K562 (cell line): Measurements from ENCODE around the gene PCDH12. TPM values are rescaled to one million over a fixed set of nuclear protein-coding genes. Genes with fewer than 3 reads are reported as not detected.

Experiments used
- ATAC-seq: fragments of 200-7000 bp; cut with Tn5 transposase; 3 replicates; pipeline ENCODE4 v1.9.1; 2020; ENCODE audit warnings: moderate library complexity
- BruUV-seq: library from RNA; stranded (reverse); fragments of 400-500 nt; replicated peaks from 2 replicates; lab custom pipeline; 2021; lab: Mats Ljungman, UMichigan
- CTCF ChIA-PET: fragments of 300-600 bp; formaldehyde crosslinking; extraction: SDS; loops from one replicate; lab custom pipeline; 2021; ENCODE audit warnings: low intra/inter-chr PET ratio; lab: Yijun Ruan, JAX
- POLR2A ChIA-PET: fragments of 300-600, 350-650 bp; sonication (Branson Sonifier 250); formaldehyde crosslinking; extraction: SDS; loops from one replicate; lab custom pipeline; 2021; ENCODE audit warnings: antibody characterized with exemption, inconsistent platforms; lab: Yijun Ruan, JAX
- DNase-seq, 4 experiments: peaks; one replicate each; pipeline versions ENCODE4 v3.0.0 to v3.0.0-alpha.2; 2011 to 2018; ENCODE audit warnings: low spot score in 3 of 4, mixed read lengths in 3 of 4; ENCODE audit errors: extremely low read depth in 1 of 4
- FAIRE-seq: peaks from 2 replicates; lab custom pipeline; 2011; peaks lifted over from hg19 to GRCh38; lab: Jason Lieb, UNC
- H2AFZ ChIP-seq: 2 replicates; pipeline ENCODE4 v1.6.0; 2011; ENCODE audit warnings: low read depth, low read length, control low read depth, inconsistent platforms
- H3K27ac ChIP-seq: fragments of 200-600 bp; 3 replicates; pipeline ENCODE4 v1.8.0; 2011; ENCODE audit warnings: low read depth, mild to moderate bottlenecking, control low read depth, inconsistent platforms, low read length, moderate library complexity, mixed read lengths; ENCODE audit errors: extremely low read depth
- H3K27me3 ChIP-seq, 2 experiments: fragments of 300-600 bp in 1 of 2; 2 replicates in 1 of 2; 3 replicates in 1 of 2; pipeline versions ENCODE4 v1.6.0 to v1.8.0; 2011; ENCODE audit warnings: inconsistent platforms in 2 of 2, low read length in 2 of 2, mild to moderate bottlenecking in 1 of 2, mixed read lengths in 1 of 2, moderate library complexity in 1 of 2; ENCODE audit not compliant: control insufficient read depth in 2 of 2, insufficient read depth in 2 of 2
- H3K36me3 ChIP-seq: fragments of 300-600 bp; 3 replicates; pipeline ENCODE4 v1.8.0; 2011; ENCODE audit warnings: mild to moderate bottlenecking, low read length, inconsistent platforms; ENCODE audit not compliant: control insufficient read depth, insufficient read depth
- H3K4me1 ChIP-seq, 2 experiments: fragments of 200-600 bp in 1 of 2; replicated peaks in 1 of 2; 2 replicates in 1 of 2; 3 replicates in 1 of 2; pipeline versions ENCODE4 v1.5.1 to v1.8.0; 2011; ENCODE audit warnings: inconsistent platforms in 2 of 2, low read length in 2 of 2, mild to moderate bottlenecking in 1 of 2, mixed read lengths in 1 of 2, moderate library complexity in 1 of 2; ENCODE audit not compliant: control insufficient read depth in 2 of 2, insufficient read depth in 2 of 2
- H3K4me2 ChIP-seq: 2 replicates; pipeline ENCODE4 v1.6.1; 2011; ENCODE audit warnings: low read length, control low read depth, inconsistent platforms, mixed read lengths; ENCODE audit not compliant: insufficient read depth
- H3K4me3 ChIP-seq: fragments of 200-600 bp; sonication (generic), shearing (Covaris generic); 2 replicates; pipeline ENCODE4 v1.5.1; 2016; ENCODE audit warnings: control low read depth, inconsistent platforms
- H3K79me2 ChIP-seq: fragments of 200-600 bp; 3 replicates; pipeline ENCODE4 v1.8.0; 2011; ENCODE audit warnings: low read length, inconsistent platforms; ENCODE audit not compliant: control insufficient read depth, insufficient read depth
- H3K9ac ChIP-seq, 2 experiments: 2 replicates each; pipeline versions ENCODE4 v1.6.0 to v1.6.1; 2011; ENCODE audit warnings: low read depth in 2 of 2, low read length in 2 of 2, control low read depth in 1 of 2, inconsistent platforms in 1 of 2, mild to moderate bottlenecking in 1 of 2, mixed read lengths in 1 of 2; ENCODE audit not compliant: insufficient read depth in 1 of 2
- H3K9me1 ChIP-seq: one replicate; pipeline ENCODE4 v1.6.0; 2011; ENCODE audit warnings: inconsistent platforms, mild to moderate bottlenecking, low read length, moderate library complexity; ENCODE audit not compliant: control insufficient read depth, insufficient read depth
- H3K9me3 ChIP-seq: replicated peaks from 2 replicates; pipeline ENCODE4 v1.5.1; 2011; ENCODE audit warnings: low read depth, low read length, inconsistent platforms; ENCODE audit not compliant: control insufficient read depth, insufficient read depth
- H4K20me1 ChIP-seq: replicated peaks from 2 replicates; pipeline ENCODE4 v1.6.1; 2011; ENCODE audit warnings: low read length, inconsistent platforms, mixed read lengths; ENCODE audit not compliant: control insufficient read depth, insufficient read depth
- ADNP ChIP-seq: fragments of 200-800 bp; sonication (Bioruptor generic); IDR thresholded peaks from 2 replicates; pipeline ENCODE4 v1.6.1; 2016; ENCODE audit warnings: missing genetic modification characterization, missing compliant biosample characterization
- CBX8 ChIP-seq: fragments of 200-600 bp; sonication (generic); IDR thresholded peaks from 2 replicates; pipeline ENCODE4 v1.6.1; 2012; ENCODE audit warnings: borderline replicate concordance, mixed run types, low read depth, mild to moderate bottlenecking, moderate library complexity, mixed read lengths, low read length, control low read depth, inconsistent platforms; ENCODE audit not compliant: poor library complexity, severe bottlenecking; ENCODE audit errors: extremely low read depth
- CHD1 ChIP-seq: fragments of 200-600 bp; sonication (generic); IDR thresholded peaks from one replicate; pipeline ENCODE4 v1.6.1; 2012; ENCODE audit warnings: mild to moderate bottlenecking, moderate library complexity, low read length, inconsistent platforms
- CREM ChIP-seq: IDR thresholded peaks from 2 replicates; pipeline ENCODE4 v1.6.1; 2014; ENCODE audit warnings: antibody characterized with exemption, low read depth
- HLTF ChIP-seq: fragments of 450-650 bp; IDR thresholded peaks from 2 replicates; pipeline ENCODE4 v1.6.1; 2016
- MXI1 ChIP-seq: IDR thresholded peaks from 2 replicates; pipeline ENCODE4 v1.6.1; 2011; ENCODE audit warnings: low read depth, mild to moderate bottlenecking, improper control_type of control experiment, low read length
- SAP30 ChIP-seq: fragments of 200-600 bp; sonication (generic); IDR thresholded peaks from 2 replicates; pipeline ENCODE4 v1.6.1; 2012; ENCODE audit warnings: borderline replicate concordance, low read depth, mild to moderate bottlenecking, moderate library complexity, low read length, control low read depth, inconsistent platforms; ENCODE audit not compliant: insufficient read depth, poor library complexity, severe bottlenecking
- SRSF3 ChIP-seq: fragments of 200-400 bp; formaldehyde crosslinking; IDR thresholded peaks from 2 replicates; pipeline ENCODE4 v1.6.1; 2016; ENCODE audit warnings: mild to moderate bottlenecking, low read length, moderate library complexity; ENCODE audit not compliant: insufficient read depth
- ZFX ChIP-seq: sonication (generic); formaldehyde crosslinking; IDR thresholded peaks from 2 replicates; pipeline ENCODE4 v1.8.0; 2022; ENCODE audit warnings: mild to moderate bottlenecking, missing genetic modification reagents, moderate library complexity
- ZNF324 ChIP-seq: fragments of 250-450 bp; sonication (Bioruptor Pico); IDR thresholded peaks from 2 replicates; pipeline ENCODE4 v1.4.0; 2020; ENCODE audit warnings: mild to moderate bottlenecking
- ZNF551 ChIP-seq: fragments of 250-450 bp; sonication (Bioruptor Pico); IDR thresholded peaks from 2 replicates; pipeline ENCODE4 v1.5.0; 2021; ENCODE audit warnings: mild to moderate bottlenecking, moderate library complexity
- ZNF695 ChIP-seq: fragments of 450-650 bp; formaldehyde crosslinking; IDR thresholded peaks from 2 replicates; pipeline ENCODE4 v1.4.0; 2020; ENCODE audit warnings: mild to moderate bottlenecking, moderate library complexity
- WGBS: fragments of 100-300 bp; shearing (Covaris generic); methylation state at CpG from one replicate; pipeline ENCODE4 v1.1.6; 2016; ENCODE audit warnings: low coverage, mixed read lengths; ENCODE audit not compliant: insufficient coverage; ENCODE audit errors: missing lambda C conversion rate; 5-methylcytosine and 5-hydroxymethylcytosine counted together
- in situ Hi-C: fragments of 300-500 bp; cut with MboI; formaldehyde crosslinking; loops from 4 replicates; pipeline ENCODE4 v1.15.0; 2018; ENCODE audit warnings: inconsistent platforms, mixed read lengths
- intact Hi-C: fragments of 100-400 bp; cut with micrococcal nuclease; formaldehyde crosslinking; loops from 2 replicates; pipeline ENCODE4 v1.14.2; 2022
- polyA plus RNA-seq, 8 experiments: library from polyadenylated mRNA; depleted of rRNA in 4 of 8; stranded (reverse) in 5 of 8; unstranded in 3 of 8; fragments of >200 nt; fragmentation: Nextera tagmentation in 2 of 8; fragmentation: Illumina TruSeq in 1 of 8; extraction: Ambion mirVana in 2 of 8; extraction: Trizol in 1 of 8; gene quantifications; 2 replicates each; pipeline versions ENCODE4 v1.2.1 to v1.2.3, GENCODE V29; 2011 to 2014; ENCODE audit warnings: inconsistent platforms in 1 of 8, missing spikeins in 1 of 8
- total RNA-seq, 7 experiments: library from RNA; depleted of rRNA in 6 of 7; stranded (reverse); fragments of >200 nt in 6 of 7; fragmentation: Illumina TruSeq in 2 of 7; extraction: Trizol in 2 of 7; gene quantifications; 2 replicates each; pipeline versions ENCODE4 v1.2.1 to v1.2.3, GENCODE V29; 2011 to 2021; ENCODE audit warnings: low replicate concordance in 1 of 7
- TF ChIP-seq, protein P1 (sequence below): fragments of 250-450 bp; sonication (Bioruptor Pico); IDR thresholded peaks from 2 replicates; pipeline ENCODE4 v1.4.0; 2020
- TF ChIP-seq, protein P2 (sequence below), 2 experiments: fragments of 200-800 bp in 1 of 2; sonication (Bioruptor generic) in 1 of 2; sonication (generic) in 1 of 2; formaldehyde crosslinking in 1 of 2; IDR thresholded peaks in 1 of 2; conservative IDR thresholded peaks in 1 of 2; 2 replicates each; pipeline versions ENCODE4 v1.5.0 to v1.6.1; 2016 to 2020; ENCODE audit warnings: missing compliant biosample characterization in 1 of 2, missing genetic modification characterization in 1 of 2, missing genetic modification reagents in 1 of 2

The PCDH12 gene
- total and polyA plus RNA-seq, 9 of the 15 experiments (the other 6 are each of a cell fraction or from before 2014, with no cell fraction given): 0.01 to 0.04 (median 0.01) TPM; not detected in 4

DNA sequence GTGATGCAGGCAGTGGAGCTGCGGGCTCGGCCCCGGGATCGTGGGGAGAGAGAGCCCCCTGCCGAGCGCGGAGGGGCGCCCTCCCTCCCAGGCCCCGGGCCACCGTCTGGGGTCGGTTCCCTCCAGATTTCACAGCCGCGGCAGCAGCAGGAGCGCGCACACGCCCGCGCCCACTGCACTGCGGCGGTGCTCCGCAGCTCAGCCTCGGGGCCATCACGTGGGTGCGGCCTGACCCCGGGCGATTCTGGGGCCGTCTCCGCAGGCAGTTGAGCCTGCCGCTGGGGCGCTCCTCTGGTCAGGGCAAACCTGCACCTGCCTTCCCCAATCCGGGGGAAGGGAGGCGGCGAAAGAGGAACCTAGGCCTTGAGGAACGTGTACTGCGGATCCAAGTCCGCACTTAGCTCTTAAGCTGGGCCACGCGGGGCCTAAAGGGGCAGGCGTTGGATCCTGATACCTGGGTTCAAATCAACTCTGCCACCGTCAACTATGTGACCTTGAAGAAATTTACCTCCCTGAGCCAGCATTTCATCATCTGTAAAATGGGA is 43.7 kb downstream of the PCDH12 start:
- FAIRE-seq: no peak
- DNase-seq: peak; percentile 66 to 74 (median 71)
- peak overlapping the region; percentile 29 to 86; a peak in 3 of 4 replicates for H3K9ac ChIP-seq
- H3K27ac ChIP-seq: no peak overlapping the region
- H3K27me3 ChIP-seq: no peaks in the 10 kb centered on the region
- ChIA-PET POLR2A (interaction anchor here (0.6 to 2.6 kb wide), 7 partner anchors 8 to 894 kb away, joined by 3 to 10 read pairs (median 3); partner anchors contain the start of genes DELE1 and RNF14), CTCF (interaction anchor here (0.6 to 1.7 kb wide), 2 partner anchors 25 to 528 kb away, joined by 3 to 13 read pairs; no protein-coding TSS in a partner anchor)
- no TSS peak for BruUV-seq
- peaks cover 15% of the 10 kb centered on the region in 2 experiments; a peak in 4 of 5 replicates for H3K4me1 ChIP-seq
- H4K20me1 ChIP-seq: no peaks in the 10 kb centered on the region
- no peaks in the 10 kb centered on the region for H3K36me3 ChIP-seq
- peak overlapping the region; percentile 61 for H3K4me2 ChIP-seq
- intact Hi-C loops (loop anchor here (1.0 kb wide), 1 partner anchor 25 kb away; no protein-coding TSS in a partner anchor), in situ Hi-C loops (no loop called here)
- no peaks in the 10 kb centered on the region for H3K79me2 ChIP-seq
- H3K4me3 ChIP-seq: peak overlapping the region; percentile 22
- ATAC-seq: peak; percentile 91
- H3K9me3 ChIP-seq: no peaks in the 10 kb centered on the region; the same call in 1 of the 2 replicates
- H2AFZ ChIP-seq: peak overlapping the region; percentile 94
- WGBS: 12% methylated on average over 23 of the region's 40 CpGs
- H3K9me1 ChIP-seq: no peaks in the 10 kb centered on the region
- 0 out of 2 replicates have a peak, but pooled peaks have one; percentile 29 for TF ChIP-seq HLTF
- TF ChIP-seq, protein P1, sequence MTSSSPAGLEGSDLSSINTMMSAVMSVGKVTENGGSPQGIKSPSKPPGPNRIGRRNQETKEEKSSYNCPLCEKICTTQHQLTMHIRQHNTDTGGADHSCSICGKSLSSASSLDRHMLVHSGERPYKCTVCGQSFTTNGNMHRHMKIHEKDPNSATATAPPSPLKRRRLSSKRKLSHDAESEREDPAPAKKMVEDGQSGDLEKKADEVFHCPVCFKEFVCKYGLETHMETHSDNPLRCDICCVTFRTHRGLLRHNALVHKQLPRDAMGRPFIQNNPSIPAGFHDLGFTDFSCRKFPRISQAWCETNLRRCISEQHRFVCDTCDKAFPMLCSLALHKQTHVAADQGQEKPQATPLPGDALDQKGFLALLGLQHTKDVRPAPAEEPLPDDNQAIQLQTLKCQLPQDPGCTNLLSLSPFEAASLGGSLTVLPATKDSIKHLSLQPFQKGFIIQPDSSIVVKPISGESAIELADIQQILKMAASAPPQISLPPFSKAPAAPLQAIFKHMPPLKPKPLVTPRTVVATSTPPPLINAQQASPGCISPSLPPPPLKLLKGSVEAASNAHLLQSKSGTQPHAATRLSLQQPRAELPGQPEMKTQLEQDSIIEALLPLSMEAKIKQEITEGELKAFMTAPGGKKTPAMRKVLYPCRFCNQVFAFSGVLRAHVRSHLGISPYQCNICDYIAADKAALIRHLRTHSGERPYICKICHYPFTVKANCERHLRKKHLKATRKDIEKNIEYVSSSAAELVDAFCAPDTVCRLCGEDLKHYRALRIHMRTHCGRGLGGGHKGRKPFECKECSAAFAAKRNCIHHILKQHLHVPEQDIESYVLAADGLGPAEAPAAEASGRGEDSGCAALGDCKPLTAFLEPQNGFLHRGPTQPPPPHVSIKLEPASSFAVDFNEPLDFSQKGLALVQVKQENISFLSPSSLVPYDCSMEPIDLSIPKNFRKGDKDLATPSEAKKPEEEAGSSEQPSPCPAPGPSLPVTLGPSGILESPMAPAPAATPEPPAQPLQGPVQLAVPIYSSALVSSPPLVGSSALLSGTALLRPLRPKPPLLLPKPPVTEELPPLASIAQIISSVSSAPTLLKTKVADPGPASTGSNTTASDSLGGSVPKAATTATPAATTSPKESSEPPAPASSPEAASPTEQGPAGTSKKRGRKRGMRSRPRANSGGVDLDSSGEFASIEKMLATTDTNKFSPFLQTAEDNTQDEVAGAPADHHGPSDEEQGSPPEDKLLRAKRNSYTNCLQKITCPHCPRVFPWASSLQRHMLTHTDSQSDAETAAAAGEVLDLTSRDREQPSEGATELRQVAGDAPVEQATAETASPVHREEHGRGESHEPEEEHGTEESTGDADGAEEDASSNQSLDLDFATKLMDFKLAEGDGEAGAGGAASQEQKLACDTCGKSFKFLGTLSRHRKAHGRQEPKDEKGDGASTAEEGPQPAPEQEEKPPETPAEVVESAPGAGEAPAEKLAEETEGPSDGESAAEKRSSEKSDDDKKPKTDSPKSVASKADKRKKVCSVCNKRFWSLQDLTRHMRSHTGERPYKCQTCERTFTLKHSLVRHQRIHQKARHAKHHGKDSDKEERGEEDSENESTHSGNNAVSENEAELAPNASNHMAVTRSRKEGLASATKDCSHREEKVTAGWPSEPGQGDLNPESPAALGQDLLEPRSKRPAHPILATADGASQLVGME (CRISPR knock-in tag): no peak
- TF ChIP-seq MXI1: no peak
- TF ChIP-seq CBX8: no peak
- no peak for TF ChIP-seq SRSF3
- no peak for TF ChIP-seq ZNF695 (CRISPR knock-in tag)
- no peak for TF ChIP-seq SAP30
- no peak for TF ChIP-seq ADNP
- TF ChIP-seq, protein P2, sequence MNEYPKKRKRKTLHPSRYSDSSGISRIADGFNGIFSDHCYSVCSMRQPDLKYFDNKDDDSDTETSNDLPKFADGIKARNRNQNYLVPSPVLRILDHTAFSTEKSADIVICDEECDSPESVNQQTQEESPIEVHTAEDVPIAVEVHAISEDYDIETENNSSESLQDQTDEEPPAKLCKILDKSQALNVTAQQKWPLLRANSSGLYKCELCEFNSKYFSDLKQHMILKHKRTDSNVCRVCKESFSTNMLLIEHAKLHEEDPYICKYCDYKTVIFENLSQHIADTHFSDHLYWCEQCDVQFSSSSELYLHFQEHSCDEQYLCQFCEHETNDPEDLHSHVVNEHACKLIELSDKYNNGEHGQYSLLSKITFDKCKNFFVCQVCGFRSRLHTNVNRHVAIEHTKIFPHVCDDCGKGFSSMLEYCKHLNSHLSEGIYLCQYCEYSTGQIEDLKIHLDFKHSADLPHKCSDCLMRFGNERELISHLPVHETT (CRISPR knock-in tag; conservative IDR thresholded peaks at IDR 0.05 in 1 of 2, IDR thresholded peaks at IDR 0.05 in 1 of 2): 0 out of 4 replicates have a peak, but pooled peaks of 1 of the 2 experiments have one; percentile 21
- 0 out of 2 replicates have a peak, but pooled peaks have one; percentile 28 for TF ChIP-seq CREM
- no peak for TF ChIP-seq CHD1
- TF ChIP-seq ZNF324 (CRISPR knock-in tag): no peak
- no peak for TF ChIP-seq ZNF551 (CRISPR knock-in tag)
- TF ChIP-seq ZFX: peak; percentile 84
